Gastrocnemius medialis (tissue), 4 donors: ENCODE data around the gene HNRNPUL1.

Experiments
- POLR2A ChIP-seq, 2 donors: fragments of 450-650 bp; IDR thresholded peaks; one replicate each; pipeline ENCODE4 v1.6.1; 2017; ENCODE audit warnings: antibody characterized with exemption in 2 of 2, mild to moderate bottlenecking in 2 of 2, moderate library complexity in 2 of 2
- TF ChIP-seq, protein P1 (sequence below), 5 experiments: fragments of 450-650 bp in 3 of 5; fragments of 200-600 bp in 2 of 5; sonication (generic) in 2 of 5; IDR thresholded peaks in 4 of 5; conservative IDR thresholded peaks in 1 of 5; 1 replicate in 4 of 5; 2 replicates in 1 of 5; pipeline ENCODE4 v1.5.1; 2016 to 2019; ENCODE audit warnings: antibody characterized with exemption in 5 of 5, mild to moderate bottlenecking in 3 of 5, moderate library complexity in 3 of 5

GRCh38 chr19:41218249-41218614 is 45.9 kb upstream of the HNRNPUL1 start:
- no peak for TF ChIP-seq POLR2A (IDR thresholded peaks at IDR 0.05)
- TF ChIP-seq, protein P1, sequence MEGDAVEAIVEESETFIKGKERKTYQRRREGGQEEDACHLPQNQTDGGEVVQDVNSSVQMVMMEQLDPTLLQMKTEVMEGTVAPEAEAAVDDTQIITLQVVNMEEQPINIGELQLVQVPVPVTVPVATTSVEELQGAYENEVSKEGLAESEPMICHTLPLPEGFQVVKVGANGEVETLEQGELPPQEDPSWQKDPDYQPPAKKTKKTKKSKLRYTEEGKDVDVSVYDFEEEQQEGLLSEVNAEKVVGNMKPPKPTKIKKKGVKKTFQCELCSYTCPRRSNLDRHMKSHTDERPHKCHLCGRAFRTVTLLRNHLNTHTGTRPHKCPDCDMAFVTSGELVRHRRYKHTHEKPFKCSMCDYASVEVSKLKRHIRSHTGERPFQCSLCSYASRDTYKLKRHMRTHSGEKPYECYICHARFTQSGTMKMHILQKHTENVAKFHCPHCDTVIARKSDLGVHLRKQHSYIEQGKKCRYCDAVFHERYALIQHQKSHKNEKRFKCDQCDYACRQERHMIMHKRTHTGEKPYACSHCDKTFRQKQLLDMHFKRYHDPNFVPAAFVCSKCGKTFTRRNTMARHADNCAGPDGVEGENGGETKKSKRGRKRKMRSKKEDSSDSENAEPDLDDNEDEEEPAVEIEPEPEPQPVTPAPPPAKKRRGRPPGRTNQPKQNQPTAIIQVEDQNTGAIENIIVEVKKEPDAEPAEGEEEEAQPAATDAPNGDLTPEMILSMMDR (IDR thresholded peaks at IDR 0.05 in 4 of 5, conservative IDR thresholded peaks at IDR 0.05 in 1 of 5): no peak
